Hepatocyte (in vitro differentiated cells): ENCODE results near the gene CDH18.

Source experiments
- EZH2 ChIP-seq: fragments of 200-600 bp; sonication (generic); IDR thresholded peaks from 2 replicates; pipeline ENCODE4 v1.6.1; 2016; ENCODE audit warnings: antibody characterized with exemption, mild to moderate bottlenecking, borderline replicate concordance
- TF ChIP-seq, protein P1 (sequence below): fragments of 200-600 bp; sonication (generic); IDR thresholded peaks from 2 replicates; pipeline ENCODE4 v1.5.1; 2016; ENCODE audit warnings: antibody characterized with exemption, mild to moderate bottlenecking; ENCODE audit not compliant: poor library complexity

GRCh38 chr5:19960451-19960850 is 27.5 kb downstream of the CDH18 start:
- TF ChIP-seq EZH2, result no peak
- TF ChIP-seq, protein P1, sequence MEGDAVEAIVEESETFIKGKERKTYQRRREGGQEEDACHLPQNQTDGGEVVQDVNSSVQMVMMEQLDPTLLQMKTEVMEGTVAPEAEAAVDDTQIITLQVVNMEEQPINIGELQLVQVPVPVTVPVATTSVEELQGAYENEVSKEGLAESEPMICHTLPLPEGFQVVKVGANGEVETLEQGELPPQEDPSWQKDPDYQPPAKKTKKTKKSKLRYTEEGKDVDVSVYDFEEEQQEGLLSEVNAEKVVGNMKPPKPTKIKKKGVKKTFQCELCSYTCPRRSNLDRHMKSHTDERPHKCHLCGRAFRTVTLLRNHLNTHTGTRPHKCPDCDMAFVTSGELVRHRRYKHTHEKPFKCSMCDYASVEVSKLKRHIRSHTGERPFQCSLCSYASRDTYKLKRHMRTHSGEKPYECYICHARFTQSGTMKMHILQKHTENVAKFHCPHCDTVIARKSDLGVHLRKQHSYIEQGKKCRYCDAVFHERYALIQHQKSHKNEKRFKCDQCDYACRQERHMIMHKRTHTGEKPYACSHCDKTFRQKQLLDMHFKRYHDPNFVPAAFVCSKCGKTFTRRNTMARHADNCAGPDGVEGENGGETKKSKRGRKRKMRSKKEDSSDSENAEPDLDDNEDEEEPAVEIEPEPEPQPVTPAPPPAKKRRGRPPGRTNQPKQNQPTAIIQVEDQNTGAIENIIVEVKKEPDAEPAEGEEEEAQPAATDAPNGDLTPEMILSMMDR, result no peak
